Measurements from ENCODE around the gene DPF3. TPM values are rescaled to one million over a fixed set of nuclear protein-coding genes. Genes with fewer than 3 reads are reported as not detected.

DPF3 gene
- 1 to 10 TPM in 1 of 4 donors, under 1 TPM in 2, not detected in 1; under 0.01 to 2.7 (median 0.61) TPM for total RNA-seq

DNA sequence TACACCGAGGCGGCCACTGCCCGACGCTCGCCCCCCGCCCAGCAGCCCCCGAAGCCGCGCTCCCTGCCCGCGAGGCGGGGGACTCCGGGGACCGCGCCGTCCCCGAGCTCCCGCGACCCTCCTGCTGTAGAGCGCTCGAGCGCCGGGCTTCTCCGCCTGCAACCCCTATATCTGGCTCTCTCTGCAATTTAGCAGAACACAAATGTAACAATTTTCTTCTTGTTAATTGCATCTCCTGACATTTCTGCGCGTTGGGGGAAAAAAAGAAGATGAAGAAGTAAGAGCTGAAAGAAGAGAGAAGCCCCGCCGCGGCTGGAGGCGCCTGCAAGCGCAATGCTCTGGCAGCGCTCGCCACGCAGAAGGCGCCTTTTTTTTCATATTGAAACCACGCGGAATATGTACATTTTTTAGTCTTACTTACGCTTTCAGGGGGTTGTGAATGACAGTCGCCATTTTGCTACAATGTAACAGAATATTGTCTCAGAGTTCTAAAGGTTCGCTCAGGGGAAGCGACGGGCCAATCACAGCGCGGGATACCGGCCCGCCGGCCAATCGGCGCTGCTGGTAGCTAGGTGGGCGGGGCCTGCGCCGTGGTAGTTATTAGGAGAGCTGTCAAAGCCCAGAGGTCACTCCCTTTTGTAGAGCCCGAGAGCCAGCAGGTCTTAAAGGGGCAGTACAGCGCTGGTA, at the start of gene DPF3:
DPF3 (minus strand) TSS at position 466 of the 687 bp plus-strand sequence; CDS start at position 453, 13 bp downstream.
- no peaks in the 10 kb centered on the region for H3K9me3 ChIP-seq
- peak within 1 kb of the TSS in 3 of 4 donors; percentile 4 to 29 (median 24) for H3K27ac ChIP-seq
- no peaks in the 10 kb centered on the region for H3K36me3 ChIP-seq
- intact Hi-C loops (cut with DNase I): no loop called here
- H3K27me3 ChIP-seq: peaks cover 3 to 89% (median 17%) of the 10 kb centered on the region in 4 donors
- peaks cover 0 to 35% (median 18%) of the 10 kb centered on the region in 3 donors for H3K4me1 ChIP-seq
- TF ChIP-seq, protein P1, sequence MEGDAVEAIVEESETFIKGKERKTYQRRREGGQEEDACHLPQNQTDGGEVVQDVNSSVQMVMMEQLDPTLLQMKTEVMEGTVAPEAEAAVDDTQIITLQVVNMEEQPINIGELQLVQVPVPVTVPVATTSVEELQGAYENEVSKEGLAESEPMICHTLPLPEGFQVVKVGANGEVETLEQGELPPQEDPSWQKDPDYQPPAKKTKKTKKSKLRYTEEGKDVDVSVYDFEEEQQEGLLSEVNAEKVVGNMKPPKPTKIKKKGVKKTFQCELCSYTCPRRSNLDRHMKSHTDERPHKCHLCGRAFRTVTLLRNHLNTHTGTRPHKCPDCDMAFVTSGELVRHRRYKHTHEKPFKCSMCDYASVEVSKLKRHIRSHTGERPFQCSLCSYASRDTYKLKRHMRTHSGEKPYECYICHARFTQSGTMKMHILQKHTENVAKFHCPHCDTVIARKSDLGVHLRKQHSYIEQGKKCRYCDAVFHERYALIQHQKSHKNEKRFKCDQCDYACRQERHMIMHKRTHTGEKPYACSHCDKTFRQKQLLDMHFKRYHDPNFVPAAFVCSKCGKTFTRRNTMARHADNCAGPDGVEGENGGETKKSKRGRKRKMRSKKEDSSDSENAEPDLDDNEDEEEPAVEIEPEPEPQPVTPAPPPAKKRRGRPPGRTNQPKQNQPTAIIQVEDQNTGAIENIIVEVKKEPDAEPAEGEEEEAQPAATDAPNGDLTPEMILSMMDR (IDR thresholded peaks at IDR 0.05): no peak
- TF ChIP-seq POLR2A (IDR thresholded peaks at IDR 0.05): peak in 1 of 4 donors; percentile 23
- peak; percentile 62 for DNase-seq
- WGBS, 2 donors: 0% methylated on average over 21 to 30 of the region's 54 CpGs
- peak within 1 kb of the TSS; percentile 49 to 85 (median 76) for H3K4me3 ChIP-seq

- H3K36me3 ChIP-seq: peaks cover 9 to 100% (median 21%) of the 10 kb centered on the region in 3 donors
- no peak overlapping the region for H3K4me3 ChIP-seq
- TF ChIP-seq, protein P1 (IDR thresholded peaks at IDR 0.05): no peak
- no peak for TF ChIP-seq POLR2A (IDR thresholded peaks at IDR 0.05)
- 86 to 93% methylated on average over 13 to 14 of the region's 14 CpGs for WGBS, 2 donors
- H3K27me3 ChIP-seq: no peaks in the 10 kb centered on the region
- intact Hi-C loops (cut with DNase I): no loop called here
- H3K27ac ChIP-seq: no peak overlapping the region
- no peaks in the 10 kb centered on the region for H3K9me3 ChIP-seq
- H3K4me1 ChIP-seq: no peaks in the 10 kb centered on the region
- no peak for DNase-seq
Observed at GRCh38 chr14:72942934-72943333, 49.0 kb upstream of the DPF3 start.

DNA sequence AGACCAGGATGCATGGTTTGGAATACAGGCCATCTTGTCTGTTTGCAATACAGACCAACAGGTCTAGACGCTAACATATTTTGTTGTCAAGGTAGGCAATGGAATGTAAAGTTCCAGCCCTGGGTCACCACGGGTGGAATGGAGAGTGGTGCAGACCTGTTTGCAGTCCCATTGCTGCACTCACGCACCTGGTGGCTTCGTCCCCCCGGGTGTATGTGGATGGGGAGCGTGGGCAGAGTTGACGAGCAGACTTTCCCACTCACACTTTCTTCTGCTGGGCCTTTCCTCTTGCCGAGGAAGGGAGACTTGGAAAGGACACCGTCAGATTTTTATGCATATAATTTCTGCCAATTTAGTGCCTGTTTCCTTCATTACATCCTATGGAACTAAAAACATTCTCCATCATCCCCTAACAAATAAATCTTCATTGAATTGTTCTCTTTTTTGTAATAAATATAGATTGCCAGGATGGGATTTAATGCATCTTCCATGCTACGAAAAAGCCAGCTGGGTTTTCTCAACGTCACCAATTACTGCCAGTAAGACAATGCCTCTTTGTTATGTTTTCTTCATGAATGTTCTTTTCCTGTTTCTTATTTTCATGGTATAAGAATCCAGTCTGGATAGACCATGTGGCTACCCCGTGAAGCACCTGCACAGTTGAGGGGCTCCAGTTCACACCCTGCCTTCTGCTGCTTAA, 47.5 kb upstream of the DPF3 start:
- Histone ChIP-seq H3K4me3 (no peak overlapping the region), H3K27ac (no peak overlapping the region), H3K36me3 (peaks cover 9 to 89% (median 21%) of the 10 kb centered on the region in 3 donors), H3K4me1 (no peaks in the 10 kb centered on the region), H3K27me3 (no peaks in the 10 kb centered on the region), H3K9me3 (no peaks in the 10 kb centered on the region)
- DNase-seq: no peak
- 76 to 82% methylated on average over 12 of the region's 12 CpGs for WGBS, 2 donors
- no peak for TF ChIP-seq POLR2A (IDR thresholded peaks at IDR 0.05)
- TF ChIP-seq, protein P1 (IDR thresholded peaks at IDR 0.05): no peak
- intact Hi-C loops (cut with DNase I): no loop called here

- no peak for DNase-seq
- Histone ChIP-seq H3K36me3 (peaks cover 9 to 71% (median 21%) of the 10 kb centered on the region in 3 donors), H3K27me3 (no peaks in the 10 kb centered on the region), H3K4me1 (no peaks in the 10 kb centered on the region), H3K9me3 (no peaks in the 10 kb centered on the region), H3K27ac (no peak overlapping the region), H3K4me3 (no peak overlapping the region)
- TF ChIP-seq, protein P1 (IDR thresholded peaks at IDR 0.05): no peak
- no peak for TF ChIP-seq POLR2A (IDR thresholded peaks at IDR 0.05)
- 73 to 86% methylated on average over 12 of the region's 13 CpGs for WGBS, 2 donors
- intact Hi-C loops (cut with DNase I): no loop called here
Observed at GRCh38 chr14:72939630-72940029, 45.7 kb upstream of the DPF3 start.

DNA sequence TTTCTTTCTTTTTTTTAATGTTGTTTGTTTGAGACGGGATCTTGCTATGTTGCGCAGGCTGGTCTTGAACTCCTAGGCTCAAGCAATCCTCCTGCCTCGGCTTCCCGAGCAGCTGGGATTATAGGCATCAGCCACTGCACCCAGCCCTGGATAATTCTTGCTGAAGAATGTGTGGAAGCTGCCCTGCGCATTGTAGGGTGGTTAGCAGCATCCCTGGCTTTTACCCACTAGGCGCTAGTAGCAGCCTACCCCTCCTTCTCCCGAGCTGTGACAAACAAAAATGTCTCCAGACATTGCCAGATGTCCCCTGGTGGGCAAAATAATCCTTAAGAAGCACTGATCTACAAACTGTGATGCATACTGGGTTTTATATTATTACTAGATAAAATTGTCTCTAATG, 39.0 kb upstream of the DPF3 start:
- no peak for DNase-seq
- TF ChIP-seq POLR2A (IDR thresholded peaks at IDR 0.05): no peak
- TF ChIP-seq, protein P1 (IDR thresholded peaks at IDR 0.05): no peak
- Histone ChIP-seq H3K27me3 (no peaks in the 10 kb centered on the region), H3K36me3 (peaks cover 0 to 14% (median 0%) of the 10 kb centered on the region in 3 donors), H3K4me1 (peaks cover 0 to 2% (median 0%) of the 10 kb centered on the region in 3 donors), H3K4me3 (no peak overlapping the region), H3K27ac (no peak overlapping the region), H3K9me3 (no peaks in the 10 kb centered on the region)
- 74 to 89% methylated on average over 4 to 6 of the region's 7 CpGs for WGBS, 2 donors
- intact Hi-C loops (cut with DNase I): no loop called here

Measured in esophagus squamous epithelium (tissue), 5 donors.